Middle frontal gyrus (tissue), 1 donor: ENCODE data around the gene ZNF397.
A peak's percentile ranks its signal among the peaks of the same experiment; 100 is the strongest.

ENCODE experiments used
- DNase-seq: peaks from one replicate; pipeline ENCODE4 v3.0.0-alpha.2; 2015; ENCODE audit warnings: low spot score; ENCODE audit errors: extremely low spot score

Gene ZNF397

DNA sequence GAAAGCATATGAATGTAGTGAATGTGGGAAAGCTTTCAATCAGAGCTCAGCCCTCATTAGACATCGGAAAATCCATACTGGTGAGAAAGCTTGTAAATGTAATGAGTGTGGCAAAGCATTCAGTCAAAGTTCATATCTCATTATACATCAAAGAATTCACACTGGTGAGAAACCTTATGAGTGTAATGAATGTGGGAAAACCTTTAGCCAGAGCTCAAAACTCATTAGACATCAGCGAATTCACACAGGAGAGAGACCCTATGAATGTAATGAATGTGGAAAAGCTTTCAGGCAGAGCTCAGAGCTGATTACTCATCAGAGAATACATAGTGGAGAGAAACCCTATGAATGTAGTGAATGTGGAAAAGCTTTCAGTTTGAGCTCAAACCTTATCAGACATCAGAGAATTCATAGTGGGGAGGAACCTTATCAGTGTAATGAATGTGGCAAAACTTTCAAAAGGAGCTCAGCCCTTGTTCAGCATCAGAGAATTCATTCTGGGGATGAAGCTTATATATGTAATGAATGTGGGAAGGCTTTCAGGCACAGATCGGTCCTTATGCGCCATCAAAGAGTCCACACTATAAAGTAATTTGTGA lies 5.0 kb downstream of the ZNF397 start:
- no peak for DNase-seq

DNA sequence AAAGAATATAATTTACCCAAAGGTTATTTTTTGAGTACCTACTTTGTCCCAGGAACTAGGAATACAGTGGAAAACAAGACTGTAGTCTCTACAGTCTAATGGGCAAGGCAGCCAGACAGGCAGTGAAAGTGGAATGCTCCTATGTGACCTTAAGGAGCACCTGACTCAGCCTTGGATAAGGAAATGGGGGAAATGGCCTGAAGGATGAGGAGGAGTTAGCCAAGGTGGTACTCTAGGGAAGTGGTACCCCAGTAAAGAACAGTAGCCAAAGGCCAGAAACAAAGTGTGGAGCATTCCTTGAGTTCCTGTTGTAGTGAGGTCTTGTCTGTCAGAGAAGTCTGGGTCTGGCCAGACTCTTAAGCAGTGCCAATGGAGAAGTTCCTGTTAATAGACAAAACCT lies 6.0 kb downstream of the ZNF397 start:
- no peak for DNase-seq

DNA sequence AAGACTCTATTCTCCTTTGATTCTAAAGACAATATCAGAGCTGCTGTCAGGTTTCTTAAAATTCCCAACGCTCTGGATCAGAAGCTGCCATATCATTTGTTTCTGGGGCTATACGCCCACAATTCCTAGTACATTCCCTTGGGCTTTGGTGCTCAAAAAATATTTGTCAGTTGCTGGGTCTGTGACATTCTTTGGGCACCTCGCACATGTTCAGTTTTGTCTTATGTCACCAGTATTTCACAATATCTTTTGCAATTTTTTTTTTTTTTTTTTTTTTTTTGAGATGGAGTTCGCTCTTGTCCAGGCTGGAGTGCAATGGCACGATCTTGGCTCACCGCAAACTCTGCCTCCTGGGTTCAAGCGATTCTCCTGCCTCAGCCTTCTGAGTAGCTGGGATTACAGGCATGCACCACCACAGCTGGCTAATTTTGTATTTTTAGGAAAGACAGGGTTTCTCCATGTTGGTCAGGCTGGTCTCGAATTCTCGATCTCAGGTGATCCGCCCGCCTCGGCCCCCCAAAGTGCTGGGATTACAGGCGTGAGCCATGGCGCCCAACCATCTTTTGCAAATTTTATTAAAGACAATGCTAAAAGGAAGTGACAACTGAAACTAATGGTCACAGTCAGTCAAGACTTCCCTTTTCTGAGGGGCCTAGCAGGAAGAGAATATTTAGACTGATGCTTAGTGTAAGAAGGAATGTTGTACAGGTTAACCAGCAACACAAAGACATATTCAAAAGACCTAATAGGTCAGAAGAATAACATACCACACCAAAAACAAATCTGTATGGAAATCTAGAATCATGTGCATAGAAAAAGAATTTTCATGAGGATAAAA lies 6.8 kb downstream of the ZNF397 start:
- DNase-seq: no peak

DNA sequence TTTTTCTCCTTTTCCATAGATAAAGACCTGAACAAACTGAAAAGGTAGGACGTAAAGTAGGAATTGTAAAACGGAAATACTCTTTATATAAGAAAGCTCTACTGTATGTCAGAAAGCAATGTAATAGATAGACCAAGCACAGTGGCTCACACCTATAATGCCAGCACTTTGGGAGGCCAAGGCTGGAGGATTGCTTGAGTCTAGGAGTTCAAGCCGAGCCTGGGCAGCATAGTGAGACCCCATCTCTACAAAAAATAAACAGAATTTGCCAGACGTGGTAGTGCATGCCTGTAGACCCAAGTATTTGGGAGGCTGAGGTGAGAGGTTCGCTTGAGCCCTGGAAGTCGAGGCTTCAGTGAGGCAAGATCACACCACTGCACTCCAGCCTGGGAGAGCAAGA lies 7.6 kb downstream of the ZNF397 start:
- DNase-seq: no peak

DNA sequence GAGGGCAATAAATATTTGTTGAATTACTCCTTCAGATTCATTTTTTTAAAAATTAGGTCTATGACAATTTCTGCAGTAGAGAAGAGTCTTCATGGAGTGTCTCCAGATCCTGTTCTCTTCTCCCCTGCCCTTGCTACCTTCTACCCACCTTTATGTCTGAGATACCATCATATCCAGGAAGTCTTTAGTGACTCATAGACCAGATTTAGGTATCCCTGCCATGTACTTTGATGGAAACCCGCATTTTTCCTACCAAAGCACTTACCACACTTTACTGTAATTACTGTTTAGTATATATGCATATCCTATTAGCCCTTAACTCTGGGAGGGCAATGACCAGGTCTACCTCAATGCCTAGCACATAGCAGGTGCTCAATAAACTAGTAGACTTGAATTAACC lies 11.6 kb downstream of the ZNF397 start:
- no peak for DNase-seq

DNA sequence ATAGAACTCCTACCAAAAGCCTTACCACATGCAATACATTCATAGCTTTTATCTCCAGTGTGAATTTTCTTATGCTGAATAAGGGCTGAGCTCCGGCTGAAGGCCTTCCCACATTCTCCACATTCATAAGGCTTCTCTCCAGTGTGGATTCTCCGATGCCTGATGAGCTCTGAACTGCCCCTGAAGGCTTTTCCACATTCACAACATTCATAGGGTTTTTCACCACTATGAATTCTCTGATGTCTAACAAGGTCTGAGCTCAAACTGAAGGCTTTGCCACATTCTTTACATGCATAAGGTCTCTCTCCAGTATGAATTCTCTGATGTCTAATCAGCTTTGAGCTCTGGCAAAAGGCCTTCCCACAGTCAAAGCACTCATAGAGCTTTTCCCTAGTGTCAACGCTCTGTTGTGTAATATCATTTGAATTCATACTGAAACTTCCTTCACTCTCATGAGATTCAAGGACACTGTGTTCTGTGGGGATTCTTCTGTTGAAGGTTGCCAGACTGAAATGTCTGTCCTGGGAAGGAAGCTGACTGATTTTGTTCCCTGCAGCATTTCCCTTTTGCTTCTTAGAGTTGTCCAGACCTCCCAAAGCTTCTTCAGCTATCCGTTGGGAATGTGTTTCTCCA lies 12.9 kb downstream of the ZNF397 start:
- no peak for DNase-seq

DNA sequence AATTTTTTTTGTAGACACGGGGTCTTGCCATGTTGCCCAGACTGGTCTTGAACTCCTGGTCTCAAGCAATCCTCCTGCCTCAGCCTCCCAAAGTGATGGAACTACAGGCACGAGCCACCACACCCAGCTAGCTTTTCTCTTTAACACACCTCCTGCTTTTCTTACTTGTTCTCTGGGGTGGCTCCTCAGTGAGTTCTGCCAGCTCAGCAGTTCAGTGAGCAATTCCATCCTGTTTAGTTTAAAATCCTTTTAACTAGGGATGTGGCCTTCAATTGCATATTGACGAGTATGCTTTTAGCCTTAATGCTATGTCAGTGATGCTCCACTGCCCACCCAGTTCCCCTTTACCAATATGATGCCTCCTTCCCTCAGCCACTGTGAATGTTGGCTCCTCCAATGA lies 16.1 kb downstream of the ZNF397 start:
- DNase-seq: no peak

DNA sequence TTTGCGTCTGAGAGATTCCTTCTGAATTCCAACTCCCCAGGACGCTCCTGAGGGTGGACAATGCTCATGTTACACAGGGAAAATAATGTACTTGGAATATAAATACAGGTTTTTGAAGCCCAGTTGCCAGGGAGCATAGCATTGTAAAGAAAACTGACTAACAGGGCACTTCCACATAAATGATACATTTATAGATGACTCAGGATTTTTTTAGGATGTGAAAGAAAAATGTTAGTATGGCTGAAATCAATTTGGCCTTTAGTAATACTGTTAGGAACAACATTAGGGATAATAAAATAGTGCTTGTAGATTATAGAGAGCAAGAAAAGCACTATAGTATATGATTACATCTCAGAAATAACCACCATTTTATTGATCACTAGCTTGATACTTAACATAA lies 23.6 kb downstream of the ZNF397 start:
- no peak for DNase-seq

DNA sequence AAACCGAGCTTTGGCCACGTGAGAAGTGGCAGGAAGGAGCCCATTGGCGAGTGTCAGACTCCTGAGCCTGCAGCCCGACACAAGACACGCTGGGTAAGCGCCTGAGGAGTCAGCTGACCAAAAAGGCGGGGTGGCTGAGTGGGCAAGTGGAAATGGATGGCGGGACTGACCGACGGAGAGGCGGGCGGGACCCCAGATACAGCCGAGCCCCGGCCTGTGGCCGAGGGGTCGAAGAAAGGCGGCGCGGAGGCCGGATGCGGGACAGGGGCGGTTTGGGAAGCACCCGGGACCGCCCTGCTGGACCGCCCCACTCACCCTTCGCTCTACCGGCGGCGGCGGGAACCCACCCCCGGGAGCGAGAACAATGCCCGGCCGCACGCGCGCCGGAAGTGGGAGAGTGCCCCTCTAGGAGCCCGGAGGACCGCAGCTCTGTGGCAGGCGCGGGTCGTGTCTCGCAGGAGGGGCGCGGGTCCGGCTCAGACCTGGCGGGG lies 26.4 kb downstream of the ZNF397 start:
- DNase-seq: peak; percentile 64

DNA sequence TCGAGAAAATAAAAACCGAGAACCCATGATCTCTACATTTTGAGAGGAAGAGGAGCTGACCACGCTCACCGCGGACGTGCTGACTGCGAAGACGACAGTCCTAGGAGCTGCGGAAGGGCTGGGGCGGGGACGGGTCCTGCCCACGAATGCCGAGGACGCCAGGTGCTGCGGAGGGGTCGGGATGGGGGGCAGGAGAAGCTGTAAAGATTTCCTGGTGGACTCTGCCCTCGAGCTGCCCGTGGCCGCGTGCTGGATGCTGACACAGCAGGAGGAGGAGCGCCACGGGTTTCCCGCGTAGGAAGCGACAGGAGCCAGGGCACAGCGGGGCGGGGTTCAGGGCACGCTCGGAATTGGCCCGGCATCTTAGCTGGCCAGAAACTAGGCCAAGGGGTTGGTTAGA lies 27.0 kb downstream of the ZNF397 start:
- no peak for DNase-seq

DNA sequence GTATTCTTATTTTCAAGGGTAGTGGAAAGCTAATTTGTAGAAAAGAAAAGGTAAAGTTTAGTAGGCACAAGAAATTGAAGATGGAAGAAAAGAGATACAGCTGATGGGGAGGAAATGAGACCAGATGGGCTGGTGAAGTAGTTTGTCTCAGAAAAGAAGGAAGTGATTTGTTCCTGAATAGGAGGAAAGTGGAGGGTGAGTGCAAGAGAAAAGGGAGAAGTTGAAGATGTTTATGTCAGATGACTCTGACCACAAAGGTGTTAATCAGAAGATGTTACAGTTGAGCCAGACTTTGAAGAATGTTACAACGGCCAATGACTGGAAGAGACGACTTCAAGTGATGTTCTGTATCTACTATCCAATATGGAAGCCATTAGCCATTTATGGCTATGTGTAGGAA lies 28.0 kb downstream of the ZNF397 start:
- no peak for DNase-seq

DNA sequence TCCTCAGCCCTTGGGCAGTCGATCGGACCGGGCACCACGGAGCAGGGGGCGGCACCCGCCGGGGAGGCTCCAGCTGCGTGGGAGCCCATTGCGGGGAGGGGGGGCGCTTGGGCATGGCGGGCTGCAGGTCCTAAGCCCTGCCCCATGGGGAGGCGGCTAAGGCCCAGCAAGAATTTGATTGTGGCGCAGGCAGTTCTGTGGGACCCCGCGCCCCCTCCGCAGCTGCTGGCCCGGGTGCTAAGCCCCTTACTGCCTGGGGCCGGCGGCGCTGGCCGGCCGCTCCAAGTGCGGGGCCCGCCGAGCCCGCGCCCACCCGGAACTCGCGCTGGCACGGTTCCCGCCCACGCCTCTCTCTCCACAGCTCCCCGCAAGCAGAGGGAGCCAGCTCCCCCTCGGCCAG lies 30.8 kb downstream of the ZNF397 start:
- DNase-seq: no peak

DNA sequence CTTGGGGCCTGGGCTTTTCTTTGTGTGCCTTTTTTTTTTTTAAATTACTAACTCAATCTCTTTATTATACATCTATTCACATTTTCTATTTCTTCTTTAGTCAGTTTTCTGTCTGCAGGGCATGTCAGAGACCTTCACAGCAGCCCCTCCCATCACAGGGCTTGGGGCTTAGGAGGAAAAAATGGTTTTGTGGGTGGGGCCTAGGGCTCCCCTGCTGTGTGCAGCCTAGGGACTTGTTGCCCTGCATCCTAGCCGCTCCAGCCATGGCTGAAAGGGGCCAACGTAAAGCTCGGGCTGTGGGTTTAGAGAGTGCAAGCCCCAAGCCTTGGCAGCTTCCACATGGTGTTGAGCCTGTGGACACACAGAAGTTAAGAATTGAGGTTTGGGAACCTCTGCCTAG lies 35.4 kb downstream of the ZNF397 start:
- DNase-seq: no peak

DNA sequence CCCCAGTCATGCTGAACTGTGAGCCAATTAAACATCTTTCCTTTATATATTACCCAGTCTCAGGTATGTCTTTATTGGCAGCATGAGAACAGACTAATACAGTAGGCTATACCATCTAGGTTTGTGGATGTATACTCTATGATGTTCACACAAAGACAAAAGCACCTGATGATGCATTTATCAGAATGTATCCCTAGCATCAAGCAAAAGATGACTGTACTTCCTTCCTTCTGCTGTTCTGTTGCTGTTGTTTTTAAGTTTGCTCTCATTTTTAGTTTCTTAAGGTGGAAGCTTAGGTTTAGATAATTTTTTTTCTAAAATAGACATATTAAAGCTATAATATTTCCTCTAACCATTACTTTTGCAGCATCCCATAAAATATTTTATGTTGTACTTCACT lies 36.8 kb downstream of the ZNF397 start:
- DNase-seq: no peak

DNA sequence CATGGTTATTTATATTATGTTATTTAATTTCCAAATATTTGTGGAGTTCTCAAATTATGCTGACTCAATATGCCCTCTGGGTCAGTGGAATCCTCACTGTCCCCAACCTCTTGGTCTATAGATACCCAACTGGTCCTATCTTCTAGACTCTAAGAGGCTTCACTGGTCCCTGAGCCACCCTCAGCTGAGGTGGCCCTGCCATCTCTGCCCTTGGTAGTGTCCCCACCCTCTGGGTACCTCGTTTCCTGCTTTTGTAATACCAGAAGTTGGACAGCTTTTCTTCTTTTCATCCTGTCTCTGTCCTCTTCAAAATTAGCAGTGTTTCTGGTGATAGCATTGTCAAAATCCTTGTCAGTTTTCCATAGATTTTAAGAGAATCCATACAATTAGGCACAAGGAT lies 37.3 kb downstream of the ZNF397 start:
- DNase-seq: no peak

DNA sequence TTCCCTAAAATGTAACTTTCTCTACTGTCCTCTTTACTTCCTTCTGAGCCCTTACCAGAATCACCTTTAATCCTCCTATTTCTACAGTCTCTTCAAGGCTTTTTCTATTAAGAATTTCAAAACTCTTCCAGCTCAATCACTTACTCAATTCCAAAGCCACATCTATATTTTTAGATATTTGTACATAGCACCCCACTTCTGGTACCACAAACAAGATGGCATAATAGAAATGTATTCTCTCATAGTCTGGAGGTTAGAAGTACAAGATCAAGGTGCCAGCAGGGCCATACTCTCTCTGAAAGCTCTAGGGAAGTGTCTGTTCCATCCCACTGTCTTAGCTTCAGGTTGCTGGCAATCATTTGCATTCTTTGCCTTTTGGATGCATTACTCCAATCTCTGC lies 38.1 kb downstream of the ZNF397 start:
- no peak for DNase-seq

DNA sequence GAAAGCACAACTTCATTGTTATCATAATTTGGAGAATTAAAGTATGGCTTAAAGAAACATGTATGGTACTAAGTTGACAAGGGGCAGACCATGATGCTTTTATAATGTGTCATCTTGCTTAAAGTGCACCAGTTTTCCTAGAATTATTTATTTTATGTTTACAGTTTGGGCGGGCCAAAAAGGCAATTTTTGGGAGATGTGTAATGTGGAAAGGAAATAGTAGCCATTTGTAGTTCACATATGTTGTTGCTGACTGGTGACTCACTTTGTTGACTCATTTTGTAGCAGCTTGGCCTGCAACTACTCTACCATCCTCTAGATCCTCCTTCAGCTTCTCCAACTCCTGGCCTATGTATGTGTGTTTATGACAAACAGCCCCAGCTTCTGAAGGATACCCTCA lies 41.5 kb downstream of the ZNF397 start:
- no peak for DNase-seq

DNA sequence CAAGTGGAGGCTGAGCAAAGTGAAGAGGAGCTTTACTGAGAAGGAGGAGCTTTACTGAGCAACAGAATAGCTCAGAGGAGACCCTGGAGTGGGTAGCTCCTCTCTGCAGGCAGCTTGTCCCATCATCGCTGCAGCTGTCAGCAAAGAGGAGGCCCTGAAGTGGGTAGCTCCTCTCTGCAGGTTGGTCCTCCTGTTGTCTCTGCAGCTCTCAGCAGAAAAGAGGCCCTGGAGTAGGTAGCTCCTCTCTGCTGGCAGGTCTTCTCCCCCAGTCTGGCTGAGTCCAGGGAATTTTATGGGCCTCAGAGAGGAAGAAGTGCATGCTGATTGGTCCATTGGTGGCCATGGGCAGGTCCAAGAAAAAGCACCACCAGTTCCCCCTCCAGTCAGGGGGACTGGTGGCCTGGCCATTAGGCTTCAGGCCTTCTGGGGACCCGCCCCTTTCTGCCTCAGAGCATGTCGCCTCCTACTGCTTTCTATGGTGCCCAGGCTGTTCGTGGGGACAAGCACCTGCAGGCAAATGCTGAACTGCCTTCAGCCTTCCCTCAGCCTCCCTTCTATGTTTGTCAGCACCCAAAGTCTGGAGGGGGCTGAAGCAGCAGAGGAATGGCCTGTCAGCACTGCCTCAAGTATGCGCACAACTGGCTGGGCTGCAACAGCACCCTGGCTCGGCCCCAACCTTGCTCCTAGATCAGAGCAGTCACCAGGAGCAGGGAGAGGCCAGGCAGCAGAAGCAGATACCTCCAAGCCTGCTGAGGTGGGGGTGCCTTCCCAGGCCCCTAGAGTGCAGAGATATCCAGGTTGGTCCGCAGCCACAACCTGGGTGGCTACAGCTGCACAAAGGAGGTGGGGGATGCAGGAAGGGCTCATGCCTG lies 43.3 kb downstream of the ZNF397 start:
- DNase-seq: no peak

DNA sequence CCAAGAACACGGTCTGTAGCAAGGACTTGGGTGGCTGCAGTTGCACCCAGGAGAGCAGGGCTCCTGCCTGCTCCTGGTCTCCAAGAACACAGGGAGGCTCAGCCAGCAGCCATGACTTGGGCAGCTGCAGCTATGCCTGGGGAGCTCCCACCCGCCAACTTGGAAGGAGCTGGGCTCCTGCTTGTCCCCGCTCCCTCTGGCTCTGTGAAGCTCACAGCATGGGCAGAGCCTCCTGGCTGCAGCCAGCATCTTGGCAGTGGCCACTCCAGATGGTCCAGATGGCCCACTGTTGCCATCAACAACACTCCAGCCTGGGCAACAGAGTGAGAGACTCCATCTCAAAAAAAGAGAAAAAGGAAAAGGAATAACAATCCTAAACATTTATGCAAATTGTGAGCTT lies 44.0 kb downstream of the ZNF397 start:
- no peak for DNase-seq

DNA sequence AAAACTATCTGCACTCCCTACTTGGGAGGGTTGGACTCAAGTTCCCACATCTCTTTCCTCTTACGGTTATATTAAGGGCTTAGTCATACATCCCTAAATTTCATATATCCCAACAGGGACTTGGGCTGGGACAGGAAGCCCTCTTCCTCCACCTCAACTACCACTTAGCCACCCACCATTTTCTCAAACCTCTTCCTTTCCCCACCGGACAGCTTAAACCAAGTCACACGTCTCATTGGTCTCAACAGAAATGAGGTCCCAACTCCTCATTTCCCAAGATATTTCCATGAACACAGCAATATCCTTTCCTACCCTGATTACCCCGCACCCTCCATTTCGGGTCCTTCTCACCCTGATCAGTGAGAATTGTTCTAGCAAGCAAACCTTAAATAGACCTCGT lies 48.5 kb downstream of the ZNF397 start:
- DNase-seq: no peak

DNA sequence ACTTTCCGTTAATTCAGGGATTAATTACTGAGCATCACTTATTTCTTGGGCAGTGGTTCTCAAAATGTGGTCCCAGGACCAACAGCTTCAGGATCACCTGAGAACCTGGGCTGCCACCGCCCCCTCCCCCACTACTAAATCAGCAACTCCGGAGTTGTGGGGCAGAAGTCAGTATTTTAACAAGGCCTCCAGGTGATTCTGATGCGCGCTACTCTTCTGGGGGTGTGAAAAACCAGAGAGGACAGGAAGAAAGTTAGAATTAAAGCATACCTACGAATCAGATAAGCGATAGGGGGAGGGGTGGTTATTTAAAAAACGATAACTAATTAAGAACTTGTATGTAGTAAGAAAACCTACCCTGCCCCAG lies 48.9 kb downstream of the ZNF397 start:
- no peak for DNase-seq
